Measurements from ENCODE around the gene RFT1.

DNA sequence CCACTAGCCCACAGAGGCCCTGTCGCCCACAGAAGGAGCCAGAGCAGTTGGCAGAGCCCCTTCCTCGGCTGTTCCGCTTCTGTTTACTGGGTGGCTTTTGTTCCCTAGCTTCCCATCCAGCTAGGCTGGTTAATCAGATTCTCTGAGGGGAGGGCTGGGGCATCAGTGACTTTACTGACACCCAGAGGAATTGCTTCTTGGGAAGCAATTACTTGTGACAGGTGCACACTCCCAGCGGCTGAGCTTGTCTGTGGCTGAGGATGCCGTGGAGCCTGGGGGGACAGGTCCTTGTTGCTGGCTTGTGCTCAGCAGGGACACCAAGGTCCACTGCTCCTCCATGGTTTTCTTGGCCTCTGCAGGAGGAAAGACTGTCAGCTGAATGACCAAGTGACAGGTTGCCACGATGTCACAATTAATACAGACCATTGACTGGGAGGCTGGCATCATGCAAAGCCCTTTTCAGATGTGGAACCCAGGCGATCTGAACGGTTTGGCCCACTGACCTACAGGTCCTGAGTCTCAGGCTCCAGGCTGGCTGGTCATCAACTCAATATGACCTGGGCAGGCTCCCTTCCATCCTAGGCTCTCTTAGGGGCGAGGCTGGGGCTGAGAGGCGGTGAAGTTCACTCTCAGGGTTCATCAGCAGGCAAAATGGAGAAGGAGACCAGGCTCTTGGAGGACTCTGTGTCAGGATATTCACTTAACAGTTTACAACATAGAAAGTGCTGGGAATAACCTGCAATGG lies 52.6 kb downstream of the RFT1 start:
- TF ChIP-seq, protein P1, sequence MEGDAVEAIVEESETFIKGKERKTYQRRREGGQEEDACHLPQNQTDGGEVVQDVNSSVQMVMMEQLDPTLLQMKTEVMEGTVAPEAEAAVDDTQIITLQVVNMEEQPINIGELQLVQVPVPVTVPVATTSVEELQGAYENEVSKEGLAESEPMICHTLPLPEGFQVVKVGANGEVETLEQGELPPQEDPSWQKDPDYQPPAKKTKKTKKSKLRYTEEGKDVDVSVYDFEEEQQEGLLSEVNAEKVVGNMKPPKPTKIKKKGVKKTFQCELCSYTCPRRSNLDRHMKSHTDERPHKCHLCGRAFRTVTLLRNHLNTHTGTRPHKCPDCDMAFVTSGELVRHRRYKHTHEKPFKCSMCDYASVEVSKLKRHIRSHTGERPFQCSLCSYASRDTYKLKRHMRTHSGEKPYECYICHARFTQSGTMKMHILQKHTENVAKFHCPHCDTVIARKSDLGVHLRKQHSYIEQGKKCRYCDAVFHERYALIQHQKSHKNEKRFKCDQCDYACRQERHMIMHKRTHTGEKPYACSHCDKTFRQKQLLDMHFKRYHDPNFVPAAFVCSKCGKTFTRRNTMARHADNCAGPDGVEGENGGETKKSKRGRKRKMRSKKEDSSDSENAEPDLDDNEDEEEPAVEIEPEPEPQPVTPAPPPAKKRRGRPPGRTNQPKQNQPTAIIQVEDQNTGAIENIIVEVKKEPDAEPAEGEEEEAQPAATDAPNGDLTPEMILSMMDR (IDR thresholded peaks at IDR 0.05; ENCODE audit: low read depth, low read length), result no peak
- no peak for TF ChIP-seq EZH2phosphoT487 (IDR thresholded peaks at IDR 0.05; ENCODE audit: low read depth)

All from OCI-LY3 (cell line).